GM18861 (cell line): Measurements from ENCODE around the gene RXRA.

Experiments
- ATAC-seq: cut with Tn5 transposase; IDR thresholded peaks from one replicate; pipeline ENCODE4 v1.9.1; 2021; ENCODE audit not compliant: unreplicated experiment

Gene RXRA

DNA sequence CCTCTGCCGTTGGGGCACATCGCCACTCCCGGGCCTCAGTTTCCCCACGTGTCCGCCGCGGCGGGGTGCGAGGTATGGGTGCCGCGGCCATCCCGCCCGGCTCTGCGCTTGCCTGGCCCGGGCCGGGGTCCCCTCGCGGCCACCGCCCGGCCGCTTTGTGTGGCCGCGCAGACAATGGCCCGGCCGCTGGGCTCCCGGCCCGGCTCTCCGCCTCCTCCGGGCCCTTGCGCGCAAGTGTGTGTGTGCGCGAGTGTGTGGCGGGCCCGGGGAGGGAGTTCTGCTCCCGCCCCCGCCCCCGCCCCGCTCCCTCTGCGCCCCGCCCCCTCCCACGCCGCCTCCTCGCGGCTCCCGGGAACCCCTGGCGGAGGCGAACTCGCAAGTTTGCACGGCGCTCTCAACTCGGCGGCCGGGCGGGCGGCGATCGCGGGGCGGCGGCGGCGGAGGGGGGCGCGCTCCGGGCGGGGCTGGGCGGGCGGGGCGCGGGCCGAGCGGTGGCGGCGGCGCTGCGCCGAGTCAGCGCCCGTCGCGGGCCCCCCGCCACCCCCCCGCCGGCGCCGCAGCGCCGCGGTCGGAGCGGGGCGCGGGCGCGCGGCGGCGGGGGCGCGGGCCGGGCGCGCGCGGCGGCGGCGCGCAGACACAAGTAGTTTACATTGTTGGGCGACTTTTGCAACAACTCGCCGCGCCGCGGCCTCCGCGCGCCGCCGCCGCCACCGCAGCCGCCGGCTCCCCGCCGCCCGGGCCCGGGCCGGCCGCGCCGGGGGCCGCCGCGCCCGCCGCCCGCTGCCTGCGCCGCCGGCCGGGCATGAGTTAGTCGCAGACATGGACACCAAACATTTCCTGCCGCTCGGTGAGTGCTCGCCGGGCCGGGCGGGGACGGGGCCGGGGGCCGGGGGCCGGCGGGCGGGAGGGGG lies at the start of gene RXRA:
Gene RXRA (plus strand): TSS at position 643 of the 911 bp plus-strand sequence. CDS start 177 bp downstream, at position 820.
- no peak for ATAC-seq

DNA sequence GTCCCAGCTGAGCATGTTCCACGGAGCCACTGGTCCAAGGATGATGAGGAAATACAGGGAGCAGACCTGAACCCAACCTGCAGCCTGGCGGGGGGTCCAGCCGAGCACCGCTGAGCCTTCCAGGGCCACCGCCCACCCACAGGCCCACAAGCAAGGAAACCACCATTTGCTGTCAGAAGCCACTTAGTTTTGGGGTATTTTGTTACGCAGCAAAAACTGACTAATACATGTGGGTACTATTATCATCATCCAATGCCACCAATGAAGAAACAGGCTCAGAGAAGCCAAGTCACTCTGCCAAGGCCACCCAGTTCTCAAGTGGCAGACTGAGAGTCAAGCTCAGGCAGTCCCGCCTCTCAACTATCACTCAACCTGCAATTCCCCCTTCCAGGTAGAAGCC lies 48.0 kb upstream of the RXRA start:
- ATAC-seq: no peak

DNA sequence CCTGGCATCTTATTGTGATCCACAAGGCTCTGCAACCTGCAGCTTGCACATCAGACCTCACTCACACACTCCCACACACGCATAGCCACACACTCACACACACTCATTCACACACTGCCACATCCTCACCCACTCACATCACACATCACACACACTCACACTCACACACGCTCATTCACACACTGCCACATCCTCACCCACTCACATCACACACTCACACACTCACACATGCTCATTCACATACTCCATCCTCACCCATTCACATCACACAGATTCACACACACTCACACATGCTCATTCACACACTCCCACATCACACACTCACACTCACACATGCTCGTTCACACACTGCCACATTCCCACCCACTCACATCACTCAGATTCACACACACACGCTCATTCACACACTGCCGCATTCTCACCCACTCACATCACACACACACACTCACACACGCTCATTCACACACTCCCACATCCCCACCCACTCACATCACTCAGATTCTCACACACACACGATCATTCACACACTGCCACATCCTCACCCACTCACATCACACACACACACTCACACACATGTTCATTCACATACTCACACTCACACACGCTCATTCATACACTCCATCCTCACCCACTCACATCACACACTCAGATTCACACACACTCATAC lies 47.1 kb upstream of the RXRA start:
- no peak for ATAC-seq

DNA sequence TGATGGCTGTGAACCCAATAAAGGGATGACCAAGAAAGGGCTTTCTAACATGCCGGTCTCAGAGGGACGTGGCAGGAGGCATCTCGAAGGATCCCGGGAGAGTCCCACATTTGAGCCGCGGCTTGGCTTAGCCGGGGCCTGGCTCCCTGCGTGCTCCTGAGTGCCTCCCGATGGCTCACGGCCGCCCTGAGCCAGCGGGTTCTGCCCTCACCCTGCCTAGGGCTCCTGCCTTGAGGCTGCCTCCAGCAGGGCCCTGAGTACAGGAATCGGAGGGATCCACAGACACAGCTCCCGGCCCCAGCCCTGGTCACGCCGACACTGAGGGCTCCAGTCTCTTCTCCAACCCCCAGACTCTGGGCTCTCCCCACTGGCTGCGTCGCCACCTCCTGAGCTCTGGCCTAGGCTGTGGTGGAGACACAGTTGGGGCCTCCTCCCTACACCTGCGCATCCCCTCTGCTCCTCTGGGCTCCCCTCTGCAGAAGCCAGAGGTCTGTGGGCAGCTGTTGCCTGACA lies 44.1 kb upstream of the RXRA start:
- no peak for ATAC-seq

DNA sequence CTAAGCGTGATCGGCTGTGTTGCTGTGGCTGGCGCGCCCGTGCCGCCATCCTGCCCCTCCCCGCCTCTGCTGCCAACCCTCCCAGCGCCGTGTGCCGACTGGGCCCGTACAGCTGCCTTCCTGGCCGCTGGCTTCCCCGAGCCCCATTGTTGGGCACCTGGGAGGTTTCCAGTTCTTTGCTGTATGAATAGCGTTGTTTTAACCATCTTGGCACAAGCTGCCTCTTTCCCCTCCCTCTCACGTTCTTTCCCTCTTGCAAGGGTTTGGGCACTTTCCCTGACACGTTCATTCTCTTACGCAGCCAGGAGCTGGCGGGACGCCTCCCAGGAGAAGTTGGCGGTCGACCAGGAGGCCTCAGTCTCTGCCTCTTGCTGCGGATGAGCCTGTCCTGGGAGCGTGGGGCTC lies 43.1 kb upstream of the RXRA start:
- ATAC-seq: no peak

DNA sequence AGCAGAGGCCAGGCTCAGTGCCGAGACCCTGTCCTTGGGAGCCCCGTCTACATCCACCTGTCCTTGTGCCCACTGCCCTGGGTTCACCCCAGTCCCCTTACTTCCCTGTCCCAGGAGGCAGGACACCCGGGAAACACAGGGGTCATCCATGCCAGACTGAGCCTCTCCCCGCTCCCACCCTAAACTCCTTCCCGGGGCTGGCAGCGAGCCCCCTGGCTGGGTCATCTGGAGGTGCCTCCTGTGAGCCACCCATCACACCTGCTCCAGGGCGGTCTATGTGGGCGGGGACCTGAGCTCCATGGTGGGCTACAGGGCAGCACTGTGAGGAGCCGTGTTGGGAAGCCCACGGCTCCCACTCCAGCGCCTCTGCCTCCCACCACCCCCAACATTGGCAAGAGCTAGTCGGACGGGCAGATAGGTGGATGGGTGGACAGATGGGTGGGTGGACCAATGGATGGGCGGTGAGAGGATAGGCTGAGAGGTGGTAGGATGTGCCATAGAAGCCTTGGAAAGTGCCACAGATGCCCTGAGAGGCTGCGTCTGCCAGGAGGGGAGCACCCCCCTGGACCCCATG lies 42.5 kb upstream of the RXRA start:
- ATAC-seq: no peak

DNA sequence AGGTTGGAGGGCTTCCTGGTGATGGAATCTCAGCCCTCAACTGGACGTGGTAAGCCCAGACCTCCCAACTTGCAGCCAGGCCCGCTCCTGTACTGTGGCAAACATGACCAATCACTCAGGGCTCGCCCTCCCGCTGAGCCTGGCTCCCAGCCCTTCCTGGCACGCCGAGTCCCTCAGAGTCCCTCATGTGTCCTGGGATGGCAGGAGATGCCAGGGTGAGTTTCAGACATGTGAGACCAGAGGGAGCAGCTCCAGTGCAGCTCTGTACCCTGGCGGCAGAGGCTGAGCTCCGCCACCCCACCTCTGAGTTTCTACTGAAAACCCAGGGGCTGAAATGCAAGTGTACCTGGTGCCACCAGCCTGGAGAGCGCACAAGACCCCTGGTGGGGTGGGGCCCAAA lies 42.0 kb upstream of the RXRA start:
- no peak for ATAC-seq

DNA sequence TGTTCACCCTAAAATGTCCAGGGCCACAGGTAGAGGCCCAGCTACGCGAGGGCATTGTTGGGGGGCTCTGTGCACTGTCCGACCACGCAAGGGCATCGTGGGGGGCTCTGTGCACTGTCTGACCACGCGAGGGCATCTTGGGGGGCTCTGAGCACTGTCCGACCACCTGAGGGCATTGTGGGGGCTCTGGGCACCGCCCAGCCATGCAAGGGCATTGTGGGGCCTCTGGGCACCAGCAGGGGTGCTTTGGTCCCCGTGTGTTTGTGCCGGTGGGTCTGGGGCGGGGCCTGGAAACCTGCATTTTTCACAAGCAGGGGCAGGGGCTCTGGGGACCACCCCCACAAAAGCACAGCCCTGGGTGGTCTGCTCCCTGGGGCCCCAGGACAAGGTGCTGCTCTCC lies 41.5 kb upstream of the RXRA start:
- ATAC-seq: no peak

DNA sequence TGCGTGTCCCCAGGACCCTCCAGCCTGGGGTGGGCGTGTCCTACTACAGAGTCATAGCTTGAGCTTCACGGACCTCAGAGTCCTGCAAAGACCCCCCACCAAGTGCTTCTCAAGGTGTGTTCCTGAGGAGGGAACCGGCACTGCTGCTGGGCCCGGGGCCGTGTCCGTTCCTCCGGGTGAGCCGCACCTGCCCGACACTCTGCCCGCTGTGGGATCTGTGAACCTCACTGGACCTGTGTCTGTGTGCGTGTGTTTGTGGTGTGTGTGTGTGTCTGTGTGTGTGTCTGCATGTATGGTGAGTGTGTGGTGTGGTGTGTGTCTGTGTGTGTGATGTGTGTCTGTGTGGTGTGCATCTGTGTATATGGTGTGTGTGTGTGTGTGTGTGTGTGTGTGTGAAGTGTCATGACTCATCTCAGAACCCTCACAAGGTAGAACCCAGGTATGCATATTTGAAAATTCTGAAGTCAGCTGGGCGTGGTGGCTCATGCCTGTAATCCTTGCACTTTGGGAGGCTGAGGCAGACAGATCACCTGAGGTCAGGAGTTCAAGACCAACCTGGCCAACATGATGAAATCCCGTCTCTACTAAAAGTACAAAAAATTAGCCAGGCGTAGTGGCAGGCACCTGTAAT lies 40.9 kb upstream of the RXRA start:
- no peak for ATAC-seq

DNA sequence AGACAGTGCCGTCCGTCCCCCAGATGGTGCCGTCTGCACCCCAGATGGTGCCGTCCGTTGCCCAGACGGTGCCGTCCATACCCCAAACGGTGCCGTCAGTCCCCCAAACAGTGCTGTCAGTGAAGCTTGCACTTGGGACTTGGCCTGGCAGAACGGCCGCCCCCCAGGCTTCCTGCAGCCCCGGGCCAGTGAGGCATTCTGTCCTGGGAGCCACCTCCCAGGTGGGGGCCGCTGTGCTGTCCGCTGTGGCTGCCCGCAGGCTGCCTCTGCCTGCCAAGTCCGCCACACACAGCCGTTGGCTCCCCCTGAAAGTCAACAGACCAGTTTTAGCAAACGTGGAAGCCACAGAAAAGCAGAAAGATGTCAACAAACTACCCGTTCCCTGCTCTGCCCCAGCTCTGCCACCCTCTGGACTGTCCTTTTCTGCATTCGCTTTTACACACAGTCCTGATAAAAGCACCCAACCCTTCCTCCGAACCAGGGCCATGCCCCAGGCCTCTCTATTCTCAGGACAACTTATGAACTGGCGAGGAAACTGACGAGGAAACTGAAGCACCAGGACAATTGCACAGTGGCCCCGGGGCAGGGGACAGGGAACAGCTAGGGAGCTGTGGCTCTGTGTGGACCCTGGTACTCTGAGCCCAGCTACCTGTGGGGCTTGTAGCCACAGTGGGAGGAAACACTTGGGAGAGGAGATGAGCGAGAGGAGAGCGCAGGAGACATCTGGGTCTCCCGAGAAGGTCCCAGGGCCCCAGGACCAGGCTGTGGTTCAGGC lies 39.6 kb upstream of the RXRA start:
- no peak for ATAC-seq

DNA sequence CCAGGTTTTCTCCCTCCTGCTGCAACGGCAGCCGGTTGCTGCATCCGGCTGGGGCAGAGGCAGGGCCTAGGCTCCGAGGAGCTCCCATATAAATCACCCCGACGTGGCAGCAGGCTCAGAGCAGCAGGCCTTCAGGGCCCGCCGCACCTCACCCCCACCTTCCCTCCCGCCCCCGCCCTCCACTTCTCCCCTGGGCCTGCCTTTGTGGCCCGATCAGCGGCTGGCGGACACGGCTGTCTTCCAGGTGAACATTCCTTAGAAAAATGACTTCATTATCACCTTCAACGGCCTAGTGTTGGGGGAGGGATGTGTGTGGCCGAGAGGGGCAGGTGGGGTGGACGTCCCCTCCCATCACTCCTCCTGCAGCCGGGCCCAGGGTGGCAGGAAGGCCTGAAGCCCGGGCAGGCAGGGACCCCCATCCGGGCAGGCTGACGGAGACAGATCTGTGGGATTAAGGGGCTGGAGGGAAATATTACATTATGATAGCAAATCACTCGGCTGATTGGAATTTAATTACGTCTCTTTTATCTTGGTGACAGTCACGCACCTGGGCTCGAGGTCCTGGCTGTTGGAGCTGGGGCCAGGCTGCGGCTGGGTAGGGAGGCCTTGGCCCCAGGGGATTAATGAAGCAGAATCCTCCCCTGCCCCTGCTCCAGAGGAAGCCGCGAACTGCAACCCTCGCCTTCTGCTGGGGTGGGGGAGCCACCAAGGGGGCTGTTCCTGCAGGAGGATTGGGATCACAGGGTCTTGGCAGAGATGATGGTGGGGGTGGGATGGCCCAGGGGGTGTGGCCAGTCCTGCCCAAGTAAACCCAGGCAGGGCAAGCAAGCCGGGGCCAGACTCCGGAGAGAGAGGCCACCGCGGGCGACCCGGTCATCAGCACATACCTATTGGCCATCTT lies 38.4 kb upstream of the RXRA start:
- no peak for ATAC-seq

DNA sequence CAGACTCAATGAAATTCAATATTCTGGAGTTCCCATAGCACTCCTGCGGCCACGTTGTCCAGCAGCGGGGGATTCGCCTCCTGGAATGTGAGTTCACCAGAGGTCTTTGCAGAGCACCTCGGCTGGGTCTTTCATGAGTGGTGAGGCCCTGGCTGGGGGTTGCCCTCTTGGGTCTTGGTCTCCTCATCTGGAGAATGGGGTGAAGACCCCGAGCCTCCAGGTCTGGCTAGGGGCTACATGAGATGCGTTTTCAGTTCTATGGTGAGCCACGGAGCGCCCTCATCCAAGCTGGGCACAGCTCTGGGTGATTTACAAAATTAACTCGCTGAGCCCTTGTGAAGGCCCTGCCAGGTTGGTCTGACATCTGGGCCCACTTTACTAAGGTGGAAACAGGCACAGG lies 37.5 kb upstream of the RXRA start:
- no peak for ATAC-seq

DNA sequence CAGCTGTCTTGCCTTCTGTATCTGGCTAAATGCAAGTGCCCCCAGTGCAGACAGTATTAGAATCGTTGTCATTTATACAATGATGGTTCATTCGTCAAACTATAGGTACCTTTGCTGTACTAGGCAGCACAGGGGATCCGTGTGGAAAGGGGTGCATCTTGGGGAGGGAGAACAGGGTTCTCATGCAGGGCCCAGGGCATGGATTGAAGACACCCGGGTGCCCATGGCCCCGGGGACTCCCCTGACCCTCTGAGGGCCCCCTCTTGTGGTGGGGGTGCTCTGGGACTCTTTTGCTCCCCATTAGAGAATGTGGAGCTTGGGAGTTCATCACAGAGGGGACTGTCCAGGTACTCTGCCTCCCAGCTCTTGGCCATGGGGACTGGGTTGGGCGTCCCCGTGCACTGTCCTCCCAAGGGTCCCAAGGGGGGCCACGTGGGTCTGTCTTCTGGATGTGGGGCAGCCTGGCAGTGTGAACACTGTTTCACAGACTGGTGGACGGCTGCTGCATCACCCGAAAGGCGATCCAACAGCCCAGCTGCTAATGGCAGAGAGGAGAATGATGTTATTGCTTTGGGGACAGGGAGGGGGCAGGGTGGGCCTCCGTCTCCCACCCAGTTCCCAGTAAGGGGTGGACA lies 36.9 kb upstream of the RXRA start:
- ATAC-seq: no peak

DNA sequence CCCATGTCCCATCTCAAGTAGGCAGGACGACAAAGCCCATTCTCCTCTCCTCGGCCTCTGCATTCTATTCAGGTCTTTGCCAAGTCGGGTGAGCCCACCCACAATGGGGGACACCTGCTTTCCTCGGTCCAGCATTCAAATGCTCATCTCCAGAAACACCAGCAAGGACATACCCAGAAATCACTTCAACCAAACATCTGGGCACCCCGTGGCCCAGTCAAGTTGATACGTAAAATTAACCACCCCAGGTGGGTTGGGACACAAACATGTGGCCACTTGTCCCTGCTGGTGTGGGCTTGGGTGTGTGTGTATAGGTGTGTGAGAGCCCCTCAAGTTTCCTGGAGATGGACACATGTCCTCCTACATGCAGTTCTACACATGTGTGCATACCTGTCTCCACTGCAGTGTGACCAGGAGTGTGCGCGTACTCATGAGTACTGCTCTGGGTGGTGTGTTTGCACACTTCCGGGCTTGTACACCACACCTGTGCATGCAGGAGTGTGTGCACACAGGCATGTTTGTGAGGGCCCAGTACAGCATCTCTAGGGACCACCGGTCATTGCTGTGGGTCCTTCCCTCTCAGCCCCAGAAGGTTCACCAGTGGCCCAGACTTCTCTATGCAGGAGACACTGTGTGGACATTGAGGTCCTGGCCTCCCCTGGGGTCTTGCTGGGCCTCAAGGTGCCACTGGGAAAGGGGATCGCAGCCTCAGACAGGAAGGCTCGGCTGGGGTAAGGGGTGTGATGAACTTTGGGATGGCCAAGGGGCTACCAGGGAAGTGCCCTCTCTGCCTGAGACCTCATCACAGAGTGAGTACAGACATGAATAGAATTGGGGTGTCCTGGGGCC lies 35.4 kb upstream of the RXRA start:
- ATAC-seq: no peak

DNA sequence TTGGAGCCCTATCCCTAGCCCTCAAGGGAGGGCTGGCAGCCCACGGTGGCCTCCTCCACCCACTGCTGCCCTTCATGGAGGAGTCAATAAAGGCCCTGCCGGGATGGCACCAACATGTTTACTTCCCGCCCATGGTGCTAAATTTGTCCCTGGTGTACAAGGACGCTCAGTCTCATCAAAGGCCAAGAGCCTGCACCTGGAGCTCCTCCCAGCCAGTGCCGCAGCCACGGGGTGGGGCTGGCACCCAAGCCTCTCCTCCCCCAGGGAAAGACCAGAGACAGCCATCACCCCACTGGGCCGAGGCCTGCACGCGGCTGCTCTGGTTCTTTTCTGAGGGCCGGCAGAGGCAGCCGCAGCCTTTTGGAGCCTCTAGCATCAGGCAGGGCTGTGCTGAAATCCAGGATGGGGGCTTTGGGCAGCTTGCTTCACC lies 34.8 kb upstream of the RXRA start:
- no peak for ATAC-seq

DNA sequence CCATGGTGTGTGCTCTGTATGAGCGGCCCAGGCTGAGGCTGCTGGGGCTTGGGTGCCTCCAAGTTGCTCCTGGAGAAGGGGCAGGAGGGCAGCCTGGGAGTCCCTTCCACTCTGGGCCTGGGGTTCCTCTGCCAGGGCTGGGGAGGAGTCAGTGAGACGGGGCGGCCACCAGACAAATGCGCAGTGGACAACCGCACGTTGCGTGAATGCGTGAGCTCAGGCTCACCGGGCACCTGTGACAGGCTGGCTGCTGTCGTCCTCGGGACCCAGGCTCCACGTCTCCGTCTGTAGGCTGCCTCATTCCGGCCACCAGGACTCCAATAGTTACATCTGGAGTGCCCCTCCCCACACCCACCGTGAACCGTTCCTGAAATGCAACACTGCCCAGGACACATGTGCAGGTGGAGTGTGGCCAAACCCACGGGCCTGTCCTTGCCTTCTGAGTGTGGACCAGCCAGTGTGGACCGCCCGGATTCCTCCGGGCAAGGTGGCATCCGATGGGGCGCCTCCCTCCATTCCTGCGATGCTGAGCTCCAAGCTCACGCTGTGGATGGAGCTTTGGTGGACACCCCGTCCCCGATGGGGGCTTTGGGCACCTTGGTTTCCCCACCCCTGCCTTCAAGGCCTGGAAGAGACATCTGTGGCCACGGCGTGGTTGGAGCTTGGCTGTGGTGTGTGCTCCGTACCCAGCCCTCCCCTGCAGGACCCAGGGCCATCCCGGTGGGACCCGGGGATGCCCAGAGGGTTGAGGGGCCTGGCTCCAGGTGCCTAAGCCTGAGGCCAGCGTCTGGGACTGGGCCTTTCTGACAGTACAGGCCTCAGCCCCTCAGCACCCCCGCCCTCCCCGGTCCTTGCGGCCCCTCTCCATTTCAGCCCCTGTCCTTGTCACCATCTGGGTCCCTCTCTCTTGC lies 34.0 kb upstream of the RXRA start:
- no peak for ATAC-seq

DNA sequence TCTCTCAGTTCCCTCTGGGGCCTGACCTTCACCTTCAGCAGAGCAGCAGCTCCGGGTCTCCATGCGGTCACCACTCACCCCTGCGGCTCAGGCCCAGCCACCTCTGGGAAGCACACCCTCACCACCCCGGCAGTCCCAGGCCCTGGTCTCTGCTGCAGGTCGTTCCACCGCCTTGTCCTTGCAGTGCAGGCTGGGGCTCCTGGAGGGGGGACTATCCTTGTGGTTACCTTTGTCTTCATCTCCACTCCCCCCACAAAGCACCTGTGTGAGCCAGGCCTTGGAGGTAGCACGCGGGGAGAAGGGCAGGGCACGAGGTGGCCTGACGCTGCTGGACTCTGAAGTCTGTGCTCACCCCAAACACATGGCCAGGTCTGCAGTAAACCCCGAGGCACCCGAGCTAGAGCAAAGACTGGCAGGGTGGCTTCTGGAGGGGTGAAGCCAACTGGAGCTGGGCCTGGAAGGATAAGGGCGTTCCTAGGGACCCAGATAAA lies 33.2 kb upstream of the RXRA start:
- no peak for ATAC-seq
